Psoas muscle (tissue), 8 donors: ENCODE results near the gene CMTR2. TPM values are rescaled to one million over a fixed set of nuclear protein-coding genes. Genes with fewer than 3 reads are reported as not detected.

Experiments used
- ATAC-seq, 4 donors: fragments of 200-7000 bp; cut with Tn5 transposase; one replicate each; pipeline ENCODE4 v1.9.1; 2020; ENCODE audit warnings: moderate library complexity in 3 of 4, mild to moderate bottlenecking in 2 of 4
- DNase-seq, 2 donors: peaks; one replicate each; pipeline ENCODE4 v3.0.0-alpha.2; 2020
- H3K27ac ChIP-seq: fragments of 200-600 bp; one replicate; pipeline ENCODE4 v1.8.0; 2022
- H3K27me3 ChIP-seq, 3 donors: fragments of 200-600 bp in 1 of 3; one replicate each; pipeline versions ENCODE4 v1.6.1 to v1.8.0; 2013 to 2022; ENCODE audit warnings: low read length in 2 of 3, mild to moderate bottlenecking in 2 of 3, moderate library complexity in 1 of 3; ENCODE audit not compliant: insufficient read depth in 3 of 3
- H3K36me3 ChIP-seq, 2 donors: fragments of 200-600 bp in 1 of 2; one replicate each; pipeline versions ENCODE4 v1.6.1 to v1.8.0; 2013 to 2022; ENCODE audit warnings: low read depth in 1 of 2, mild to moderate bottlenecking in 1 of 2, moderate library complexity in 1 of 2; ENCODE audit not compliant: insufficient read depth in 1 of 2
- H3K4me1 ChIP-seq: fragments of 200-600 bp; one replicate; pipeline ENCODE4 v1.8.0; 2022
- H3K4me3 ChIP-seq: fragments of 200-600 bp; one replicate; pipeline ENCODE4 v1.8.0; 2022; ENCODE audit warnings: mild to moderate bottlenecking
- H3K9me3 ChIP-seq: fragments of 200-600 bp; one replicate; pipeline ENCODE4 v1.8.0; 2022
- CTCF ChIP-seq: fragments of 200-600 bp; IDR thresholded peaks from one replicate; pipeline ENCODE4 v1.8.0; 2022; ENCODE audit warnings: antibody characterized with exemption
- WGBS, 3 donors: extraction: QIAGEN DNeasy Blood & Tissue Kit; methylation state at CpG; one replicate each; pipeline versions ENCODE4 v1.1.6 to v1.1.7; 2013; 5-methylcytosine and 5-hydroxymethylcytosine counted together
- intact Hi-C, 2 donors: fragments of 100-400 bp; cut with DNase I; formaldehyde crosslinking; loops; one replicate each; pipeline versions ENCODE4 v1.11.0 to v1.14.2; 2022
- polyA plus RNA-seq, 3 donors: library from polyadenylated mRNA; stranded (reverse); fragments of 200-250 nt; gene quantifications; one replicate each; pipeline ENCODE4 v1.2.3, GENCODE V29; 2013
- total RNA-seq, 4 donors: library from RNA; stranded (reverse); fragmentation: NEBNext Ultra II Directional in 2 of 4; extraction: Animal tissue kit (Norgen Biotek cat#: 25700) in 2 of 4; gene quantifications; one replicate each; pipeline versions ENCODE4 v1.2.1 to v1.2.4, GENCODE V29; 2021 to 2023
- donor health status: healthy with polysubstance abuse.
- donor health status: DM: no; HTN: no; CAD: no; lungs with moderate emphysema.
- donor health status: Bipolar disorder and iron deficiency.
- donor health status: healthy.
- donor health status: DM: yes; HTN: yes; CAD: no.
- donor health status: DM: no; HTN: no; CAD: no.
- donor health status: DM: no; HTN: no; CAD: no.
- donor health status: DM: yes; HTN: yes; CAD: no.

Gene CMTR2
- total and polyA plus RNA-seq, 7 donors: 4.3 to 15.8 (median 9.2) TPM

- ATAC-seq (no peak), DNase-seq (no peak)
- TF ChIP-seq CTCF: no peak
- 80 to 86% (median 85%) methylated on average over 3 of the region's 3 CpGs for WGBS, 3 donors
- Histone ChIP-seq H3K27ac (peak overlapping the region; percentile 90), H3K4me3 (peak overlapping the region; percentile 89), H3K4me1 (peaks cover 17% of the 10 kb centered on the region), H3K36me3 (peaks cover 12 to 33% of the 10 kb centered on the region in 2 donors), H3K9me3 (no peaks in the 10 kb centered on the region), H3K27me3 (peaks cover 0 to 1% (median 0%) of the 10 kb centered on the region in 3 donors)
- intact Hi-C loops: no loop called here
Measured at GRCh38 chr16:71287911-71288310, 1.3 kb downstream of the CMTR2 start.

DNA sequence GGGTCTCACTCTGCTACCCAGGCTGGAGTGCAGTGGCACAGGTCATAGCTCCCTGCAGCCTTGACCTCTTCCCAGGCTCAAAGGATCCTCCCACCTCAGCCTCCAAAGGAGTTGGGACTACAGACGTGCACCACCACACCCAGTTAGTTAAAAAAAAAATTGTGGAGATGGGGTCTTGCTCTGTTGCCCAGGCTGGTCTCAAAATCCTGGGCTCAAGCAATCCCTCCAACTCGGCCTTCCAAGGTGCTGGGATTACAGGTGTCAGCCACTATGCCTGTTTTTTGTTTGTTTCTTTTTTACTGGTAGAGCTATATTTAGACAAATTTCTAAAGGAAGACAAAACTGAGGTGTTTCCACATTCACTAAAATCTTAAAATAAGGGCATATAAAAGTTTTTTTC lies 1.7 kb downstream of the CMTR2 start:
- Histone ChIP-seq H3K36me3 (peaks cover 12 to 33% of the 10 kb centered on the region in 2 donors), H3K9me3 (no peaks in the 10 kb centered on the region), H3K4me1 (peaks cover 17% of the 10 kb centered on the region), H3K4me3 (no peak overlapping the region), H3K27me3 (no peaks in the 10 kb centered on the region), H3K27ac (no peak overlapping the region)
- 84 to 87% (median 84%) methylated on average over 2 of the region's 2 CpGs for whole genome bisulfite sequencing, 3 donors
- intact Hi-C loops: no loop called here
- ATAC-seq (no peak), DNase-seq (no peak)
- no peak for TF ChIP-seq CTCF

GRCh38 chr16:71283612-71284011 lies 5.6 kb downstream of the CMTR2 start:
- no peak overlapping the region for H3K4me3 ChIP-seq
- H3K27ac ChIP-seq: no peak overlapping the region
- WGBS, 3 donors: 95 to 98% (median 98%) methylated on average over 2 of the region's 2 CpGs
- peaks cover 12 to 33% of the 10 kb centered on the region in 2 donors for H3K36me3 ChIP-seq
- H3K4me1 ChIP-seq: peaks cover 16% of the 10 kb centered on the region
- no peak for TF ChIP-seq CTCF
- intact Hi-C loops: no loop called here
- no peak for DNase-seq
- no peaks in the 10 kb centered on the region for H3K27me3 ChIP-seq
- no peaks in the 10 kb centered on the region for H3K9me3 ChIP-seq
- ATAC-seq: no peak

DNA sequence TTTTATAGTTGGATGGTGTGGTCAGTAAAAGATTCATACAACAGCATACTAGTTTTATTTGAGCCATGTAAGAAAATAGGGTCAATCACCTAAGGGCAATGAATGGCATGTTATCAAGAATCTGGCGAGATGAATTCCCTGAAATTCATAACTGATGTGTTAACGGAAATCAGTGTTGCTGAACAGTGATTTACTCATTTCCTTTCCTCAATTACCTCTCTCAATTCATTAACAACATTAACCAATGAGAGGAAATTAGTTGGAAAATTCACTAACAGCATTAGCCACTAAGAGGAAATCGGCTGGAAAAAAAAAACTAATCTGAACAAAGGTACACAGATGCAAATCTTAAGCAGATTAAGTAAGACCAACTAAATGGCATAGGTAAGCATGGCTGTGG lies 6.3 kb downstream of the CMTR2 start:
- no peak overlapping the region for H3K4me3 ChIP-seq
- H3K27ac ChIP-seq: no peak overlapping the region
- peaks cover 12 to 33% of the 10 kb centered on the region in 2 donors for H3K36me3 ChIP-seq
- WGBS, 3 donors: 81 to 84% (median 81%) methylated on average over 3 of the region's 3 CpGs
- TF ChIP-seq CTCF: no peak
- H3K27me3 ChIP-seq: no peaks in the 10 kb centered on the region
- intact Hi-C loops: no loop called here
- no peak for DNase-seq
- H3K4me1 ChIP-seq: peaks cover 10% of the 10 kb centered on the region
- no peak for ATAC-seq
- H3K9me3 ChIP-seq: no peaks in the 10 kb centered on the region

DNA sequence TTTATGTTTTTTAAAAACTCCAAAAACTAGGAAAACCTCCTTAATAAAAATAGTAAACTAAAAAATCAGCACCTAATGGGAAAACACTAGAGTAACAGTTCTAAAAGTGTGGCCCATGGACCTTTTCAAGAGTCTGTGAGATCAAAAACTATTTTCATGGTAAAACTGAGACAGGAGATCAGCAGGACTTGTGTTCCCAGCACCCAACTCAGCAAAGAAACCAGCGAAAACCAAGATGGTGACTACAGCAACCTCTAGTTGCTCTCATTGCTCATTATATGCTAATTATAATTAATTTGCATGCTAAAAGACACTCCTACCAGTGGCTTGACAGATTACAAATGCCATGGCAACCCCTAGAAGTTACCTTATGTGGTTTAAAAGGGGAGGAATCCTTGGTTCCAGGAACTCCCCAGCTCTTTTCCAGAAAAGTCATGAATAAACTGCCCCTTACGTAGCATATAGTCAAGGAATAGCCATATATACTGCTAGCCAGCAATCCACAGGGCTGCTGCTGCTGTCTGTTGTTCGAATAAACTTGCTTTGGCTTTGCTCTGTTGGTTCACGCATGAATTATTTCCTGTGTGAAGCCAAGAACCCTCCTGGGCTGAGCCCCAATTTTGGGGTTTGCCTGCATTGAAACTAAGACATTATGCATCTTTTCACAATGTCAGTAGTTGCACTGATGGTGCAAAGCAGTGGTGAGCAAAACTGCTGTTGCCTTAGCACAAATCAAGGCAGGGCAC lies 12.4 kb downstream of the CMTR2 start:
- Histone ChIP-seq H3K9me3 (no peaks in the 10 kb centered on the region), H3K4me3 (no peak overlapping the region), H3K27me3 (no peaks in the 10 kb centered on the region), H3K36me3 (no peaks in the 10 kb centered on the region), H3K27ac (no peak overlapping the region), H3K4me1 (no peaks in the 10 kb centered on the region)
- no peak for TF ChIP-seq CTCF
- WGBS, 3 donors: 56 to 73% (median 66%) methylated on average over 4 of the region's 4 CpGs
- ATAC-seq (no peak), DNase-seq (no peak)
- intact Hi-C loops: no loop called here
